SK-N-SH (cell line): Measurements from ENCODE around the gene CAVIN1. TPM values are rescaled to one million over a fixed set of nuclear protein-coding genes. Genes with fewer than 3 reads are reported as not detected.
"Not testable (repeated sequence)": the region's sequence is repeated elsewhere in the genome, so short reads cannot be mapped to it uniquely, and the experiment has no call there.

Experiments used
- CTCF ChIA-PET: fragments of 300-600, 350-600 bp; formaldehyde crosslinking; extraction: SDS; loops from one replicate; lab custom pipeline; 2021; lab: Yijun Ruan, JAX
- POLR2A ChIA-PET: fragments of 350-600 bp; sonication (Branson Sonifier 250); formaldehyde crosslinking; extraction: SDS; loops from one replicate; lab custom pipeline; 2020; ENCODE audit warnings: antibody characterized with exemption, inconsistent platforms; lab: Yijun Ruan, JAX
- DNase-seq: peaks from one replicate; pipeline ENCODE4 v3.0.0; 2012
- H2AFZ ChIP-seq: fragments of 200-600 bp; sonication (generic); 2 replicates; pipeline ENCODE4 v1.8.1; 2016; ENCODE audit warnings: antibody characterized with exemption, mild to moderate bottlenecking, low read depth
- H3F3A ChIP-seq: fragments of 200-600 bp; sonication (generic); replicated peaks from 2 replicates; pipeline ENCODE3; 2016; ENCODE audit warnings: antibody characterized with exemption, mild to moderate bottlenecking; ENCODE audit not compliant: insufficient read depth
- H3K27ac ChIP-seq, 2 experiments: fragments of 200-500 bp in 1 of 2; fragments of 200-600 bp in 1 of 2; sonication (Bioruptor generic) in 1 of 2; sonication (generic), shearing (Covaris generic) in 1 of 2; 2 replicates each; pipeline versions ENCODE4 v1.5.1 to v1.6.1; 2014 to 2016; ENCODE audit warnings: low read depth in 2 of 2, inconsistent platforms in 1 of 2, low read length in 1 of 2, mild to moderate bottlenecking in 1 of 2, mixed read lengths in 1 of 2
- H3K27me3 ChIP-seq: fragments of 200-600 bp; sonication (generic), shearing (Covaris generic); 2 replicates; pipeline ENCODE4 v1.6.1; 2016; ENCODE audit warnings: mixed run types; ENCODE audit not compliant: insufficient read depth
- H3K36me3 ChIP-seq, 2 experiments: fragments of 200-500 bp in 1 of 2; fragments of 200-600 bp in 1 of 2; sonication (Bioruptor generic) in 1 of 2; sonication (generic) in 1 of 2; replicated peaks in 1 of 2; 2 replicates each; pipeline versions ENCODE3 to v1.5.1; 2014 to 2016; ENCODE audit warnings: low read length in 1 of 2, mild to moderate bottlenecking in 1 of 2; ENCODE audit not compliant: insufficient read depth in 2 of 2, control insufficient read depth in 1 of 2
- H3K4me1 ChIP-seq, 2 experiments: fragments of 200-500 bp in 1 of 2; fragments of 200-600 bp in 1 of 2; sonication (Bioruptor generic) in 1 of 2; sonication (generic), shearing (Covaris generic) in 1 of 2; 2 replicates each; pipeline versions ENCODE4 v1.5.1 to v1.6.1; 2014 to 2016; ENCODE audit warnings: low read depth in 1 of 2, low read length in 1 of 2, mixed run types in 1 of 2; ENCODE audit not compliant: insufficient read depth in 2 of 2, control insufficient read depth in 1 of 2
- H3K4me2 ChIP-seq: fragments of 200-600 bp; sonication (generic), shearing (Covaris generic); 2 replicates; pipeline ENCODE4 v1.6.1; 2017; ENCODE audit warnings: mixed run types
- H3K4me3 ChIP-seq, 2 experiments: fragments of 200-500 bp in 1 of 2; fragments of 200-600 bp in 1 of 2; sonication (Bioruptor generic) in 1 of 2; sonication (generic), shearing (Covaris generic) in 1 of 2; 2 replicates each; pipeline versions ENCODE4 v1.5.1 to v1.8.1; 2014 to 2016; ENCODE audit warnings: low read depth in 2 of 2, inconsistent platforms in 1 of 2, low read length in 1 of 2, mild to moderate bottlenecking in 1 of 2, mixed read lengths in 1 of 2, moderate library complexity in 1 of 2
- H3K79me2 ChIP-seq: fragments of 200-600 bp; sonication (generic); 2 replicates; pipeline ENCODE4 v1.8.1; 2017; ENCODE audit warnings: mild to moderate bottlenecking; ENCODE audit not compliant: insufficient read depth
- H3K9ac ChIP-seq: fragments of 200-600 bp; sonication (generic); 2 replicates; pipeline ENCODE4 v1.6.1; 2017; ENCODE audit warnings: mixed run types
- H3K9me2 ChIP-seq: fragments of 200-600 bp; sonication (generic); 2 replicates; pipeline ENCODE4 v1.6.1; 2017; ENCODE audit warnings: mixed run types
- H3K9me3 ChIP-seq: fragments of 200-600 bp; sonication (generic); 2 replicates; pipeline ENCODE4 v1.6.1; 2017; ENCODE audit warnings: mixed run types, mild to moderate bottlenecking, moderate library complexity
- H4K20me1 ChIP-seq: fragments of 200-600 bp; sonication (generic); 2 replicates; pipeline ENCODE4 v1.6.1; 2017; ENCODE audit warnings: mild to moderate bottlenecking, mixed run types; ENCODE audit not compliant: insufficient read depth
- EP300 ChIP-seq, 2 experiments: IDR thresholded peaks; 2 replicates each; pipeline versions ENCODE4 v1.4.0 to v1.6.1; 2012; ENCODE audit warnings: borderline replicate concordance in 1 of 2, low read depth in 1 of 2, low read length in 1 of 2
- FOSL2 ChIP-seq: IDR thresholded peaks from 2 replicates; pipeline ENCODE4 v1.4.0; 2012; ENCODE audit warnings: low read depth, mild to moderate bottlenecking, moderate library complexity, borderline replicate concordance
- ZBTB33 ChIP-seq: IDR thresholded peaks from 2 replicates; pipeline ENCODE4 v1.4.0; 2012; ENCODE audit warnings: low read depth, borderline replicate concordance
- WGBS: methylation state at CpG from one replicate; pipeline ENCODE4 v1.1.6; 2017; ENCODE audit warnings: low lambda C conversion rate; 5-methylcytosine and 5-hydroxymethylcytosine counted together
- polyA plus RNA-seq, 3 experiments: library from polyadenylated mRNA; depleted of rRNA; stranded (reverse); fragments of >200 nt; gene quantifications; 2 replicates each; pipeline ENCODE4 v1.2.3, GENCODE V29; 2012
- TF ChIP-seq, protein P1 (sequence below): IDR thresholded peaks from 2 replicates; pipeline ENCODE4; 2012
- TF ChIP-seq, protein P2 (sequence below): IDR thresholded peaks from 2 replicates; pipeline ENCODE4 v1.4.0; 2012; ENCODE audit warnings: low read depth, borderline replicate concordance

CAVIN1 gene
- polyA plus RNA-seq, 1 of the 3 experiments (the other 2 are of a cell fraction), result 290 TPM

DNA sequence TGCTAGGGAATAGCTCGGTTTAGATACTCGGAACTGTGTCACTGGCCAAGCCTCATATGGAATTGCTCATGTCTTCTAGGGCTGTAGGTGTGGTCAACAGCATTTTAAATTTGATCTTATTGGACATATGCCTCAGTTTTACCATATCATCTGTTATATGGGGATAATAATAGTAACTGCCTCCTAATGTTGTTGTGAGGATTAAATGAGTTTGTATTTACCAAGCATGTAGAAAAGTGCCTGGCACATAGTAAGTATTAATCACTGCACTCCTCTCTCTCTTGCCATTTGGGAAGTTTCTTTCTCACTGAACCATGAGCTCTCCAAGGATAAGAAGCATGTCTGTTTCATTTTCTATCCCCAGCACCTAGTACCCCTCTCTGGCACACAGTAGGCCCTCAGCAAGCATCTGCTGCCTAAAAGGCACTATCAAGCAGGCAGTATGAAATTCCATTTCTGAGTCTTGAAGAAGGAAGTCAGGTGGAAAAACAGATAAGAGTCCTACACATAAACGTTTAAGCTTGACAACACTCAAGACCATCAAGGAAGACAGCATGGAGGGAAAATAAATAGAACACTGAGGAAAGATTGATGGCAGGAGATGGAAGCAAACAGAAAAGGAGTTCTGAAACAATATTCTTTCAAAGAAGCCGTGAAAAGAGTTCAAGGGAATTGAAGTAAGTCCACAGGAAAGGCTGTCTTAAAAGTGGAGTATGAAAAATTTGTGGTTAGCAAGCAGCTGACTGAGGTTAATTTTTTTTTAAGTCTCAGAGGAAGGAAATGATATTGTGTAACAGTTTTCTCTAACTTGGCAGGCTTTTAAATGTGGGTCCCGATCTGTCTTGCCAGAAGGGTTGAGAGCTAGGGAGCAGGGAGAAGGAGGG is 33.4 kb upstream of the CAVIN1 start:
- Histone ChIP-seq H3K79me2 (peaks cover 18% of the 10 kb centered on the region; the same call in 1 of the 2 replicates), H3K4me1 (peaks cover 6 to 8% of the 10 kb centered on the region in 2 experiments; a peak in 3 of 4 replicates), H3K4me3 (no peak overlapping the region; a peak in 1 of 4 replicates), H3F3A (peaks cover 37% of the 10 kb centered on the region), H3K9ac (no peak overlapping the region), H4K20me1 (peaks cover 5% of the 10 kb centered on the region; the same call in 1 of the 2 replicates), H3K27me3 (no peaks in the 10 kb centered on the region), H3K4me2 (peak overlapping the region; percentile 47), H3K36me3 (peaks cover 0 to 5% of the 10 kb centered on the region in 2 experiments), H3K9me3 (no peaks in the 10 kb centered on the region), H3K9me2 (no peaks in the 10 kb centered on the region), H3K27ac (peak overlapping the region; percentile 6 to 43; a peak in 3 of 4 replicates), H2AFZ (peak overlapping the region; percentile 71)
- CTCF ChIA-PET, result interaction anchor here (0.7 to 1.8 kb wide), 4 partner anchors 28 to 134 kb away, joined by 3 to 4 read pairs (median 3); no protein-coding TSS in a partner anchor
- no peak for DNase-seq
- POLR2A ChIA-PET, result no interaction called here
- 59% methylated on average over 5 of the region's 5 CpGs for WGBS
- TF ChIP-seq EP300 (IDR thresholded peaks at IDR 0.05; ENCODE audit: borderline replicate concordance in 1 of 2, low read depth in 1 of 2, low read length in 1 of 2) (no peak), FOSL2 (no peak), ZBTB33 (no peak)
- TF ChIP-seq, protein P1, sequence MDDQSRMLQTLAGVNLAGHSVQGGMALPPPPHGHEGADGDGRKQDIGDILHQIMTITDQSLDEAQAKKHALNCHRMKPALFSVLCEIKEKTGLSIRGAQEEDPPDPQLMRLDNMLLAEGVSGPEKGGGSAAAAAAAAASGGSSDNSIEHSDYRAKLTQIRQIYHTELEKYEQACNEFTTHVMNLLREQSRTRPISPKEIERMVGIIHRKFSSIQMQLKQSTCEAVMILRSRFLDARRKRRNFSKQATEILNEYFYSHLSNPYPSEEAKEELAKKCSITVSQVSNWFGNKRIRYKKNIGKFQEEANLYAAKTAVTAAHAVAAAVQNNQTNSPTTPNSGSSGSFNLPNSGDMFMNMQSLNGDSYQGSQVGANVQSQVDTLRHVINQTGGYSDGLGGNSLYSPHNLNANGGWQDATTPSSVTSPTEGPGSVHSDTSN, result peak; percentile 54; the same call in 1 of the 2 replicates
- TF ChIP-seq, protein P2, sequence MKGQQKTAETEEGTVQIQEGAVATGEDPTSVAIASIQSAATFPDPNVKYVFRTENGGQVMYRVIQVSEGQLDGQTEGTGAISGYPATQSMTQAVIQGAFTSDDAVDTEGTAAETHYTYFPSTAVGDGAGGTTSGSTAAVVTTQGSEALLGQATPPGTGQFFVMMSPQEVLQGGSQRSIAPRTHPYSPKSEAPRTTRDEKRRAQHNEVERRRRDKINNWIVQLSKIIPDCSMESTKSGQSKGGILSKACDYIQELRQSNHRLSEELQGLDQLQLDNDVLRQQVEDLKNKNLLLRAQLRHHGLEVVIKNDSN, result no peak

DNA sequence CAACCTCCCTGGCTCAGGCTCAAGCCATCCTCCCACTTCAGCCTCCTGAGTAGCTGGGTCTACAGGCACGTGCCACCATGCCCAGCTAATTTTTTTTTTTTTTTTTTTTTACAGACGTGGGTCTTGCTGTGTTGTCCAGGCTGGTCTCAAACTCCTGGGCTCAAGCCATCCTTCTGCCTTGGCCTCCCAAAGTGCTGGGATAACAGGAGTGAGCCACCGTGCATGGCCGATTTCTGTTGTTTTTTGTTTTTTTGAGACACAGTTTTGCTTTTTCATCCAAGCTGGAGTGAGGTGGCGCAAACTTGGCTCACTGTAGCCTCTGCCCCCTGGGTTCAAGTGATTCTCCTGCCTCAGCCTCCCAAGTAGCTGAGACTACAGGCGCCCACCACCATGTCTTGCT is 31.9 kb upstream of the CAVIN1 start:
- CTCF ChIA-PET, H2AFZ ChIP-seq, H3K36me3 ChIP-seq, H3K27ac ChIP-seq, POLR2A ChIA-PET, H3K9me3 ChIP-seq, H3K9ac ChIP-seq, H3K27me3 ChIP-seq, H3K4me2 ChIP-seq, H4K20me1 ChIP-seq, H3K9me2 ChIP-seq, H3K79me2 ChIP-seq, DNase-seq, H3K4me3 ChIP-seq, H3K4me1 ChIP-seq: not testable (repeated sequence)
- peaks cover 30% of the 10 kb centered on the region for H3F3A ChIP-seq
- WGBS, result 85% methylated on average over 6 of the region's 6 CpGs
